ENCODE data around the gene PRPF8.

DNA sequence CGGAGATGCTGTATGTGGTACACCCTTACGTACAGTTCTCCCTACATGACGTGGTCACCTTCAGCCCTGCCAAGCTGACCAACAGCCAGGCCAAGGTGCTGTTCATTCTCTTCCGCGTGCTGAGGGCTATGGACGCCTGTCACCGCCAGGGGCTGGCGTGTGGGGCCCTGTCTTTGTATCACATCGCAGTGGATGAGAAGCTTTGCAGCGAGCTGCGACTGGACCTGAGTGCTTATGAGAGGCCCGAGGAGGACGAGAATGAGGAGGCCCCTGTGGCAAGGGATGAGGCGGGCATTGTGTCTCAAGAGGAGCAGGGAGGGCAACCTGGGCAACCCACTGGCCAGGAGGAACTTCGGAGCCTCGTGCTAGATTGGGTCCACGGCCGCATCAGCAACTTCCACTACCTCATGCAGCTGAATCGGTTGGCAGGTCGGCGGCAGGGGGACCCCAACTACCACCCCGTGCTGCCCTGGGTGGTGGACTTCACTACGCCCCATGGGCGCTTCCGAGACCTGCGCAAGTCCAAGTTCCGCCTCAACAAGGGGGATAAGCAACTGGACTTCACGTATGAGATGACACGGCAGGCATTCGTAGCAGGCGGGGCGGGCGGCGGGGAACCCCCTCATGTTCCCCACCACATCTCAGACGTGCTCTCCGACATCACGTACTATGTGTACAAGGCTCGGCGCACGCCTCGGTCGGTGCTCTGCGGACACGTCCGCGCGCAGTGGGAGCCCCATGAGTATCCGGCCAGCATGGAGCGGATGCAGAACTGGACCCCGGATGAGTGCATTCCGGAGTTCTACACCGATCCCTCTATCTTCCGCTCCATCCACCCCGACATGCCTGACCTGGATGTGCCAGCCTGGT is 41.2 kb upstream of the PRPF8 start:
- TF ChIP-seq, protein P1, sequence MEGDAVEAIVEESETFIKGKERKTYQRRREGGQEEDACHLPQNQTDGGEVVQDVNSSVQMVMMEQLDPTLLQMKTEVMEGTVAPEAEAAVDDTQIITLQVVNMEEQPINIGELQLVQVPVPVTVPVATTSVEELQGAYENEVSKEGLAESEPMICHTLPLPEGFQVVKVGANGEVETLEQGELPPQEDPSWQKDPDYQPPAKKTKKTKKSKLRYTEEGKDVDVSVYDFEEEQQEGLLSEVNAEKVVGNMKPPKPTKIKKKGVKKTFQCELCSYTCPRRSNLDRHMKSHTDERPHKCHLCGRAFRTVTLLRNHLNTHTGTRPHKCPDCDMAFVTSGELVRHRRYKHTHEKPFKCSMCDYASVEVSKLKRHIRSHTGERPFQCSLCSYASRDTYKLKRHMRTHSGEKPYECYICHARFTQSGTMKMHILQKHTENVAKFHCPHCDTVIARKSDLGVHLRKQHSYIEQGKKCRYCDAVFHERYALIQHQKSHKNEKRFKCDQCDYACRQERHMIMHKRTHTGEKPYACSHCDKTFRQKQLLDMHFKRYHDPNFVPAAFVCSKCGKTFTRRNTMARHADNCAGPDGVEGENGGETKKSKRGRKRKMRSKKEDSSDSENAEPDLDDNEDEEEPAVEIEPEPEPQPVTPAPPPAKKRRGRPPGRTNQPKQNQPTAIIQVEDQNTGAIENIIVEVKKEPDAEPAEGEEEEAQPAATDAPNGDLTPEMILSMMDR (IDR thresholded peaks at IDR 0.05) = no peak
- TF ChIP-seq POLR2A (IDR thresholded peaks at IDR 0.05) (no peak), POLR2AphosphoS5 (IDR thresholded peaks at IDR 0.05) (no peak), EP300 (IDR thresholded peaks at IDR 0.05) (no peak)

All from gastroesophageal sphincter (tissue), 3 donors.